Activated CD4-positive, alpha-beta memory T cell treated with anti-CD3 and anti-CD28 coated beads for 36 hours (primary cell): ENCODE data around the gene USF2. TPM values are rescaled to one million over a fixed set of nuclear protein-coding genes. Genes with fewer than 3 reads are reported as not detected.

ENCODE experiments used
- CTCF ChIA-PET: fragments of 350-600 bp; sonication (Branson Sonifier 250); formaldehyde crosslinking; loops from one replicate; lab custom pipeline; 2021; ENCODE audit warnings: antibody characterized with exemption, inconsistent platforms; lab: Charles Lee
- POLR2A ChIA-PET: fragments of 350-600 bp; sonication (Branson Sonifier 250); formaldehyde crosslinking; loops from one replicate; lab custom pipeline; 2021; ENCODE audit warnings: antibody characterized with exemption; lab: Charles Lee
- DNase-seq: peaks from one replicate; pipeline ENCODE4 v3.0.0-alpha.2; 2020
- H3K27ac Mint-ChIP-seq: one replicate; pipeline ENCODE4 v1.8.0; 2021; ENCODE audit warnings: mixed read lengths
- H3K27me3 Mint-ChIP-seq: one replicate; pipeline ENCODE4 v1.8.0; 2021; ENCODE audit warnings: mixed read lengths
- H3K36me3 Mint-ChIP-seq: one replicate; pipeline ENCODE4 v1.8.0; 2021; ENCODE audit warnings: mixed read lengths
- H3K4me1 Mint-ChIP-seq: one replicate; pipeline ENCODE4 v1.8.0; 2021; ENCODE audit warnings: low read depth, mixed read lengths
- H3K4me3 Mint-ChIP-seq: one replicate; pipeline ENCODE4 v1.8.0; 2021; ENCODE audit warnings: mild to moderate bottlenecking, mixed read lengths
- H3K9me3 Mint-ChIP-seq: one replicate; pipeline ENCODE4 v1.8.0; 2021; ENCODE audit warnings: mixed read lengths
- intact Hi-C: fragments of 100-400 bp; cut with micrococcal nuclease; formaldehyde crosslinking; loops from one replicate; pipeline ENCODE4 v1.15.1; 2023
- total RNA-seq, 2 experiments: library from RNA; stranded (reverse); gene quantifications; one replicate each; pipeline ENCODE4 v1.2.3, GENCODE V29; 2021

USF2 gene
- total RNA-seq, 2 experiments from 2014 or later: 117 to 121 TPM

DNA sequence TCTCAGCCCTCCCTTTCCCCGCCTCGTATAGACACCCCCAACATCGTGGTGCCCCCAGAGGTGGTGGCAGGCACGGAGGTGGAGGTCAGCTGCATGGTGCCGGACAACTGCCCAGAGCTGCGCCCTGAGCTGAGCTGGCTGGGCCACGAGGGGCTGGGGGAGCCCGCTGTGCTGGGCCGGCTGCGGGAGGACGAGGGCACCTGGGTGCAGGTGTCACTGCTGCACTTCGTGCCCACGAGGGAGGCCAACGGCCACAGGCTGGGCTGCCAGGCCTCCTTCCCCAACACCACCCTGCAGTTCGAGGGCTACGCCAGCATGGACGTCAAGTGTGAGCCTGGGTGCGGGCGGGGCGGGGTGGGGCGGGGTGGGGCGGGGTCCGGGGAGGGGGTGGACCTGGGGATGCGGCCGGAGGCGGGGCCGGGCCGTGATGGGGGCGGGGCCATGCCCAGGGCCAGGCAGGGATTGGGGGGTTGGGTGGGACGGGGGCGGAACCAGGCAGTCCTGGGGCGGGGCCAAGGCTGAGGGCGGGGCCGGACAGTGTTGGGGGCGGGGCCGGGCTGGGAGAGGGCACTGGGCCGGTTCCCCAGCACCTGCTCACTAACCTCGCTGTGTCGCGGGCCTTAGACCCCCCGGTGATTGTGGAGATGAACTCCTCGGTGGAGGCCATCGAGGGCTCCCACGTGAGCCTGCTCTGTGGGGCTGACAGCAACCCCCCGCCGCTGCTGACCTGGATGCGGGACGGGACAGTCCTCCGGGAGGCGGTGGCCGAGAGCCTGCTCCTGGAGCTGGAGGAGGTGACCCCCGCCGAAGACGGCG is 31.0 kb downstream of the USF2 start:
- H3K4me1 Mint-ChIP-seq: peaks cover 4% of the 10 kb centered on the region
- ChIA-PET POLR2A (no interaction called here), CTCF (no interaction called here)
- intact Hi-C loops: no loop called here
- H3K27me3 Mint-ChIP-seq: no peaks in the 10 kb centered on the region
- H3K9me3 Mint-ChIP-seq: no peaks in the 10 kb centered on the region
- no peak for DNase-seq
- H3K27ac Mint-ChIP-seq: no peak overlapping the region
- H3K4me3 Mint-ChIP-seq: no peak overlapping the region
- H3K36me3 Mint-ChIP-seq: no peaks in the 10 kb centered on the region

DNA sequence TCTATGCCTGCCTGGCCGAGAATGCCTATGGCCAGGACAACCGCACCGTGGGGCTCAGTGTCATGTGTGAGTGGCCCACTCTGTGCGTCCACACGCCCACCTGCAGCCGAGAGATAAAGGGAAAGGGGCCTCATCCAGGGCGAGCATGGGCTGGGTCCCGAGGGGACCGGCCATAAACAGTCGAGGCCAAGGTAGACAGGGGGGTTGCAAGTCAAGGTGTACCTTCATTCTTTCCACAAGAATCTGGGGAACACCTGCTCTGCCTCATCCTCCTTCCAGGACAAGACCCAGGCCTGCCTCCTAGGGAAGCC is 31.5 kb downstream of the USF2 start:
- Mint-ChIP-seq H3K27ac (no peak overlapping the region), H3K9me3 (no peaks in the 10 kb centered on the region), H3K27me3 (no peaks in the 10 kb centered on the region), H3K36me3 (no peaks in the 10 kb centered on the region), H3K4me1 (peaks cover 4% of the 10 kb centered on the region), H3K4me3 (no peak overlapping the region)
- CTCF ChIA-PET: no interaction called here
- intact Hi-C loops: no loop called here
- POLR2A ChIA-PET: no interaction called here
- DNase-seq: no peak

- Mint-ChIP-seq H3K4me3 (no peak overlapping the region), H3K36me3 (no peaks in the 10 kb centered on the region), H3K27me3 (no peaks in the 10 kb centered on the region), H3K4me1 (no peaks in the 10 kb centered on the region), H3K27ac (no peak overlapping the region), H3K9me3 (no peaks in the 10 kb centered on the region)
- CTCF ChIA-PET: no interaction called here
- DNase-seq: no peak
- intact Hi-C loops: no loop called here
- POLR2A ChIA-PET: no interaction called here
Observed at GRCh38 chr19:35301961-35302360, 33.2 kb downstream of the USF2 start.

DNA sequence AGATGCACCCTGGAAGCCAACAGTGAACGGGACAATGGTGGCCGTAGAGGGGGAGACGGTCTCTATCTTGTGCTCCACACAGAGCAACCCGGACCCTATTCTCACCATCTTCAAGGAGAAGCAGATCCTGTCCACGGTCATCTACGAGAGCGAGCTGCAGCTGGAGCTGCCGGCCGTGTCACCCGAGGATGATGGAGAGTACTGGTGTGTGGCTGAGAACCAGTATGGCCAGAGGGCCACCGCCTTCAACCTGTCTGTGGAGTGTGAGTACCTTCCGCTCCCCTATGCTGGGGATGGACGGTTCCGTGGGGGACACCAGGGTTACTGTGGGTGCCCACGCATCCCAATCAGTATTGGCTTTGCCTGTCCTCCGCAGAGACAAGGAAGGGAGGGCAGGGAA is 33.7 kb downstream of the USF2 start:
- Mint-ChIP-seq H3K4me3 (no peak overlapping the region), H3K9me3 (no peaks in the 10 kb centered on the region), H3K4me1 (no peaks in the 10 kb centered on the region), H3K27me3 (no peaks in the 10 kb centered on the region), H3K36me3 (no peaks in the 10 kb centered on the region), H3K27ac (no peak overlapping the region)
- intact Hi-C loops: no loop called here
- no peak for DNase-seq
- ChIA-PET POLR2A (no interaction called here), CTCF (no interaction called here)

DNA sequence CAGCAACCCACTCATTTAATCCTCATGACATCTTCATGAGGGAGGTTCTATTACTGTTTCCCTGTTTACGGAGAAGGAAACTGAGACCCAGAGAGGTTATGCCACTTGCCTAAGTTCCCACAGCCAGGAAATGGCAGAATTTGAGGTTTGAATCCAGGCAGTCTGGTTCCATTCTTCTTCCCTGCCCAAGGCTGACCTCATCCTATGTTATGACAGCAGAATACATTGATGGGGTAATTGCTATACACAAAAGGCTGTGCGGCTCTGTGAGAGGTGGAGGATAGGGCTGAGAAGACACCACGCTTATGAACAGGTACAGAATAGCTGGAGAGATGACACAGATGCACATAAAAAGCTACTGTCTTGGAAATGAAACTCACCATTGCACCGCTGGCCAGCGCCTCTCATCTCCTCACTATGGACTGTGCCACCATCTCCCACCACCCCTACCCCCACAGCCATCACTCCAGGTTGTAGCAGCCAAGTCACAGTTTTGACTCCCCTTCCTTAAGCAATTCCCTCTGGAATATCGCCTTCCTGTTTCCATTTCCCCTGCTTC is 34.7 kb downstream of the USF2 start:
- Mint-ChIP-seq H3K27ac (no peak overlapping the region), H3K4me3 (no peak overlapping the region), H3K27me3 (no peaks in the 10 kb centered on the region), H3K36me3 (no peaks in the 10 kb centered on the region), H3K4me1 (no peaks in the 10 kb centered on the region), H3K9me3 (no peaks in the 10 kb centered on the region)
- DNase-seq: no peak
- ChIA-PET CTCF (interaction anchor here (1.1 kb wide), 1 partner anchor 192 kb away, joined by 4 read pairs; no protein-coding TSS in a partner anchor), POLR2A (no interaction called here)
- intact Hi-C loops: no loop called here

DNA sequence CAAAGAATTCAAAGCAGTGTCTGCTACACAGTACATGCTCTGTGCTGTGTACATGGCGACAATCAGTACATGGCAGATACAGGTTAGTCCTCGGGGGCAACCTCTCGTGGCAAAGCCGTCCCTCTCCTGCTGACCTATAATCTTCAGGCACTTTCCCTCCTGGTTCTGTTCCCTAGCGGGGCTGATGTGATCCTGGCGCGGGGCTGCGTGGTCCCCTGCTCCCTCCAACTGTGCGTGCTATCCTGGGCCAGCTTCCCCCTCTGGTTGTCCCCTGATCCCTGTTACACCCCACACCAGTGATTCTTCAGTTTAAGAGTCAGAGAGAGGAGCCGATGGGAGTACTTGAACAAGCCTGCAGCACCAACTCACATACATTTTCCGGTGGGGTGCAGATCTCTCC is 35.3 kb downstream of the USF2 start:
- no peaks in the 10 kb centered on the region for H3K9me3 Mint-ChIP-seq
- H3K27ac Mint-ChIP-seq: no peak overlapping the region
- POLR2A ChIA-PET: no interaction called here
- CTCF ChIA-PET: interaction anchor here (1.1 kb wide), 2 partner anchors 16 to 191 kb away, joined by 3 to 4 read pairs; no protein-coding TSS in a partner anchor
- intact Hi-C loops: no loop called here
- no peak for DNase-seq
- no peaks in the 10 kb centered on the region for H3K27me3 Mint-ChIP-seq
- H3K4me3 Mint-ChIP-seq: no peak overlapping the region
- H3K36me3 Mint-ChIP-seq: no peaks in the 10 kb centered on the region
- H3K4me1 Mint-ChIP-seq: no peaks in the 10 kb centered on the region

DNA sequence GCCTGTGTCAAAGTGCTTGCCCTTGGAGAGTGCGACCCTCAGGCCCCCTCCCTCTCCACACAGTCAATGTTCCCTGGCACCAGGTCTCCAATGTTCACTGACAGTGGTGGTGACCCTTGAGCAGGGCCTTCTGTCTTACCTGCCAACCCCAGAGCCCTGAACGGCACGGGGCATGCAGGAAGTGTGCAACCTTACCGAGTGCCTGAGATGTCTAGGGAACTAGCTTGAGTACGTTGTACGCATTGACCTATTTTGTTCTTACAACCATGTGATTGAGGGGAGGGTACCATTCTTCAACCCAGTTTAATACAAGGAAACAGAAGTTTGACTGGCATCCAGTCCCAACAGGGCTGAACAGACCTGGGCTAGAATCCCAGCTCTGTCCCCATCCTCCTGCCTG is 36.4 kb downstream of the USF2 start:
- no peaks in the 10 kb centered on the region for H3K4me1 Mint-ChIP-seq
- ChIA-PET POLR2A (no interaction called here), CTCF (no interaction called here)
- no peaks in the 10 kb centered on the region for H3K27me3 Mint-ChIP-seq
- no peak overlapping the region for H3K4me3 Mint-ChIP-seq
- intact Hi-C loops: no loop called here
- H3K9me3 Mint-ChIP-seq: no peaks in the 10 kb centered on the region
- H3K36me3 Mint-ChIP-seq: no peaks in the 10 kb centered on the region
- DNase-seq: no peak
- no peak overlapping the region for H3K27ac Mint-ChIP-seq

DNA sequence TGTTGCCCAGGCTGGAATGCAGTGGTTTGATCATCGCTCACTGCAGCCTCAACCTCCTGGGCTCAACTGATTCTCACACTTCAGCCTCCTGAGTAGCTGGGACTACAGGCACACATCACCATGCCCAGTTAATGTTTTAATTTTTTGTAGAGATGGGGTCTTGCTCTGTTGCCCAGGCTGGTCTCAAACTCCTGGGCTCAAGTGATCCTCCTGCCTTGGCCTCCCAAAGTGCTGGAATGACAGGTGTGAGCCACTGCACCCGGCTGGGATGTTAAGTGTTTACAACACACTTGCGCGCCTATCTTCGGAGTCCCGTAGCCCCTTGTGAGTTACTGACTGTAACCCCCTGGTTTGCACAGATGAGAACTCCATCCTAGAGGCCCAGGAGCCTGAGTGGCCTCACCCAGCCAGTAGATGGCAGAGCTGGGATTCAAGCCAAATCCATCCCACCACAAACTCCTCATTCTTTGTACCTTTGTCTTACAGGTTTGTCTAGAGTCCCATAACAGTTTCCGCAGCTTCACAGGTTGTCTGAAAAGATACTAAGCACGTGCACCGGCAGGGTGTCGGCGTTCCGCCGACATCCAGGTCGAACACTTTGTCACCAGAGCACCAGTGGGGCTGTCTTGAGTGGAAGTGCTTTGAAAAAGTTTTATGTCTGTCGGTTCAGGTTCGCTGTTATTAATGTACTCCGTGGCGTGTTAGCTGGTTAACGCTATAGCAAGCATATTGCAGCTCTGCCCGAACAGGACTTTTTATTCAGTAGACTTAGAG is 37.9 kb downstream of the USF2 start:
- ChIA-PET CTCF (interaction anchor here (0.6 kb wide), 1 partner anchor 252 kb away, joined by 3 read pairs; no protein-coding TSS in a partner anchor), POLR2A (no interaction called here)
- peak; percentile 31 for DNase-seq
- Mint-ChIP-seq H3K4me3 (no peak overlapping the region), H3K27me3 (no peaks in the 10 kb centered on the region), H3K36me3 (no peaks in the 10 kb centered on the region), H3K4me1 (no peaks in the 10 kb centered on the region), H3K27ac (no peak overlapping the region), H3K9me3 (no peaks in the 10 kb centered on the region)
- intact Hi-C loops: no loop called here

DNA sequence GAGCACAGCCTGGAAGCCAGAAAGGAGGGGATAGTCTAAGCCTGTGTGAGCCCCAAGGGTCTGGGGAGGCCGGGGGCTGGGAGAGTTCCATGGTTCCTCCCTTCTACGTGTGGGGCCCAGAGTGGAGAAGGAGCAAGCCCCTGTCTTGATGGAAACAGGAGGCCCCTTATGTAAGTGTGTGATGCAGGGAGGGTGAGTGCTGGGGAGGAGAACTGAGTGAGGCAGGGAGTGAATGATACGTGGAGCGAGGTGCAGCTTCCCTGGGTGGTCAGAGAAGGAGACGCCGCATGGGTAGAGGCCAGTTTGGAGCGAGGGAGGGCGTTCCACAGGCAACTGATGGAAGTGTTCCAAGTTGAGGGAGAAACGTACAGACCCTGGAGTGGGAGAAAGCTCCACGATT is 39.2 kb downstream of the USF2 start:
- POLR2A ChIA-PET: no interaction called here
- H3K27ac Mint-ChIP-seq: no peak overlapping the region

GRCh38 chr19:35308910-35309309 is 40.1 kb downstream of the USF2 start:
- no peak overlapping the region for H3K4me3 Mint-ChIP-seq
- H3K36me3 Mint-ChIP-seq: no peaks in the 10 kb centered on the region
- DNase-seq: no peak
- H3K27me3 Mint-ChIP-seq: no peaks in the 10 kb centered on the region
- no peaks in the 10 kb centered on the region for H3K4me1 Mint-ChIP-seq
- intact Hi-C loops: no loop called here
- ChIA-PET CTCF (interaction anchor here (1.3 kb wide), 1 partner anchor 202 kb away, joined by 4 read pairs; no protein-coding TSS in a partner anchor), POLR2A (no interaction called here)
- no peak overlapping the region for H3K27ac Mint-ChIP-seq
- no peaks in the 10 kb centered on the region for H3K9me3 Mint-ChIP-seq

More for the DNA sequence above, 39.2 kb downstream of the USF2 start:
- DNase-seq: no peak
- H3K36me3 Mint-ChIP-seq: no peaks in the 10 kb centered on the region
- CTCF ChIA-PET: interaction anchor here (1.3 kb wide), 1 partner anchor 203 kb away, joined by 4 read pairs; no protein-coding TSS in a partner anchor
- no peaks in the 10 kb centered on the region for H3K4me1 Mint-ChIP-seq
- intact Hi-C loops: no loop called here
- H3K4me3 Mint-ChIP-seq: no peak overlapping the region
- no peaks in the 10 kb centered on the region for H3K27me3 Mint-ChIP-seq
- no peaks in the 10 kb centered on the region for H3K9me3 Mint-ChIP-seq

DNA sequence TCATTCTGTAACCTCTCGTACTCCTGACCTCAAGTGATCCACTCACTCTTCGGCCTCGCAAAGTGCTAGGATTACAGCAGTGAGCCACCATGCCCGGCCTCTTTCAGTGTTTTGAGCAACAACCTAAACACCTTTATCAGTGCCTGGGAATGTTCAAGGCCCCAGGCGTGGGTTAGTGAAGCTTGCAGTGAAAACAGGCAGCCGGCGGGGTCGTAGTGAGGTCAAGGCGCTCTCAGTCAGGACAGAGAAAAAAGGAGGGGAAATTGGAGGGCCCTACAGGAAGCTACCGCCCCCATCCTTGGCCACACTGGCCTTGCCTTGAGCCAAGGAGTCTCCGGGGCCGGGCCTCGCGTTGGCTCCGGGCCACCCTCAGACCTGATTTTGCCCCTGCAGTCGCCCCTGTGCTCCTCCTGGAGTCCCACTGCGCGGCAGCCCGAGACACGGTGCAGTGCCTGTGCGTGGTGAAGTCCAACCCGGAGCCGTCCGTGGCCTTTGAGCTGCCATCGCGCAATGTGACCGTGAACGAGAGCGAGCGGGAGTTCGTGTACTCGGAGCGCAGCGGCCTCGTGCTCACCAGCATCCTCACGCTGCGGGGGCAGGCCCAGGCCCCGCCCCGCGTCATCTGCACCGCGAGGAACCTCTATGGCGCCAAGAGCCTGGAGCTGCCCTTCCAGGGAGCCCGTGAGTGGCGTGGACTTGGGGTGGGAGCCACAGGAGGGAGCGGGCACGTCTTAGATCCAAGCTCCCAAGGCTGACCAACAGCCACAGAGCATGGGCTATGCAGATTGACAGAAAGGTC is 40.9 kb downstream of the USF2 start:
- CTCF ChIA-PET: interaction anchor here (0.5 kb wide), 1 partner anchor 76 kb away, joined by 3 read pairs; no protein-coding TSS in a partner anchor
- no peak overlapping the region for H3K27ac Mint-ChIP-seq

GRCh38 chr19:35310331-35310730 is 41.6 kb downstream of the USF2 start:
- no peak for DNase-seq
- CTCF ChIA-PET: no interaction called here
- POLR2A ChIA-PET: no interaction called here
- H3K4me1 Mint-ChIP-seq: no peaks in the 10 kb centered on the region
- no peaks in the 10 kb centered on the region for H3K9me3 Mint-ChIP-seq
- intact Hi-C loops: no loop called here
- H3K36me3 Mint-ChIP-seq: no peaks in the 10 kb centered on the region
- H3K27me3 Mint-ChIP-seq: no peaks in the 10 kb centered on the region
- no peak overlapping the region for H3K27ac Mint-ChIP-seq
- no peak overlapping the region for H3K4me3 Mint-ChIP-seq

More for the DNA sequence above, 40.9 kb downstream of the USF2 start:
- H3K27me3 Mint-ChIP-seq: no peaks in the 10 kb centered on the region
- POLR2A ChIA-PET: no interaction called here
- H3K4me1 Mint-ChIP-seq: no peaks in the 10 kb centered on the region
- H3K9me3 Mint-ChIP-seq: no peaks in the 10 kb centered on the region
- no peaks in the 10 kb centered on the region for H3K36me3 Mint-ChIP-seq
- no peak for DNase-seq
- intact Hi-C loops: no loop called here
- no peak overlapping the region for H3K4me3 Mint-ChIP-seq
